PC-3 (cell line): ENCODE measurements around the gene LCN6. TPM values are rescaled to one million over a fixed set of nuclear protein-coding genes. Genes with fewer than 3 reads are reported as not detected.
A peak's percentile ranks its signal among the peaks of the same experiment; 100 is the strongest.

Experiments used
- ATAC-seq: fragments of 200-7000 bp; cut with Tn5 transposase; 2 replicates; pipeline ENCODE4 v1.9.1; 2020; ENCODE audit warnings: mild to moderate bottlenecking, moderate library complexity
- BruUV-seq: library from RNA; stranded (reverse); fragments of 400-500 nt; replicated peaks from 2 replicates; lab custom pipeline; 2021; lab: Mats Ljungman, UMichigan
- CTCF ChIA-PET: fragments of 300-600 bp; sonication (Branson Sonifier 250); formaldehyde crosslinking; loops from one replicate; lab custom pipeline; 2022; ENCODE audit warnings: antibody characterized with exemption; lab: Charles Lee
- POLR2A ChIA-PET: fragments of 300-600 bp; sonication (Branson Sonifier 250); formaldehyde crosslinking; loops from one replicate; lab custom pipeline; 2022; ENCODE audit warnings: antibody characterized with exemption; ENCODE audit not compliant: unreplicated experiment; lab: Charles Lee
- DNase-seq: peaks from one replicate; pipeline ENCODE4 v3.0.0-alpha.2; 2015
- H2AFZ ChIP-seq: fragments of 300-600 bp; sonication (generic); 2 replicates; pipeline ENCODE4 v1.6.0; 2016; ENCODE audit warnings: antibody characterized with exemption, low read length
- H3F3A ChIP-seq: fragments of 300-600 bp; sonication (generic); one replicate; pipeline ENCODE4 v1.6.0; 2017; ENCODE audit warnings: antibody characterized with exemption, low read length, control low read depth, mild to moderate bottlenecking; ENCODE audit not compliant: unreplicated experiment
- H3K27ac ChIP-seq: fragments of 300-600 bp; sonication (generic); 2 replicates; pipeline ENCODE4 v1.5.1; 2016; ENCODE audit warnings: mild to moderate bottlenecking, low read length
- H3K27me3 ChIP-seq: fragments of 300-600 bp; sonication (generic); 2 replicates; pipeline ENCODE4 v1.6.1; 2016; ENCODE audit warnings: low read length, mixed read lengths
- H3K36me3 ChIP-seq: fragments of 300-600 bp; sonication (generic); 2 replicates; pipeline ENCODE4 v1.6.1; 2016; ENCODE audit warnings: low read depth, mixed run types, low read length, mixed read lengths
- H3K4me1 ChIP-seq: fragments of 300-600 bp; sonication (generic); 2 replicates; pipeline ENCODE4 v1.5.1; 2016; ENCODE audit warnings: low read length; ENCODE audit not compliant: insufficient read depth
- H3K4me2 ChIP-seq: fragments of 300-600 bp; sonication (generic); 2 replicates; pipeline ENCODE4 v1.6.0; 2016; ENCODE audit warnings: low read length
- H3K4me3 ChIP-seq: fragments of 300-600 bp; sonication (generic); 2 replicates; pipeline ENCODE4 v1.5.1; 2016; ENCODE audit warnings: mild to moderate bottlenecking, low read length, mixed read lengths
- H3K79me2 ChIP-seq: fragments of 300-600 bp; sonication (generic); 2 replicates; pipeline ENCODE4 v1.6.1; 2017; ENCODE audit warnings: low read length, mixed read lengths
- H3K9ac ChIP-seq: fragments of 300-600 bp; sonication (generic); 2 replicates; pipeline ENCODE4 v1.6.0; 2016; ENCODE audit warnings: mild to moderate bottlenecking, low read length
- H3K9me2 ChIP-seq: fragments of 300-600 bp; sonication (generic); replicated peaks from 2 replicates; pipeline ENCODE4 v1.6.1; 2016; ENCODE audit warnings: mixed run types, low read length, mixed read lengths
- H3K9me3 ChIP-seq: fragments of 300-600 bp; sonication (generic); 2 replicates; pipeline ENCODE4 v1.6.1; 2016; ENCODE audit warnings: low read length, mixed read lengths
- H4K20me1 ChIP-seq: fragments of 300-600 bp; sonication (generic); 2 replicates; pipeline ENCODE4 v1.6.1; 2016; ENCODE audit warnings: low read length, mixed read lengths
- EZH2 ChIP-seq: fragments of 300-600 bp; sonication (generic); IDR thresholded peaks from one replicate; pipeline ENCODE4 v1.6.1; 2017; ENCODE audit warnings: antibody characterized with exemption, mild to moderate bottlenecking, low read length; ENCODE audit not compliant: unreplicated experiment
- EZH2phosphoT487 ChIP-seq: fragments of 300-600 bp; sonication (generic); IDR thresholded peaks from 2 replicates; pipeline ENCODE4 v1.6.1; 2018; ENCODE audit warnings: mild to moderate bottlenecking, antibody characterized with exemption, low read length, borderline replicate concordance
- intact Hi-C: fragments of 100-400 bp; cut with micrococcal nuclease; formaldehyde crosslinking; loops from 2 replicates; pipeline ENCODE4 v1.9.0; 2023
- total RNA-seq: library from RNA; depleted of rRNA; stranded (reverse); fragments of >200 nt; gene quantifications from 2 replicates; pipeline ENCODE4 v1.2.3, GENCODE V29; 2014
- TF ChIP-seq, protein P1 (sequence below): fragments of 300-600 bp; sonication (generic); conservative IDR thresholded peaks from 2 replicates; pipeline ENCODE4 v1.5.1; 2017; ENCODE audit warnings: antibody characterized with exemption, low read depth, mild to moderate bottlenecking, low read length

LCN6 gene
- total RNA-seq, 1 experiment from 2014 or later: not detected

DNA sequence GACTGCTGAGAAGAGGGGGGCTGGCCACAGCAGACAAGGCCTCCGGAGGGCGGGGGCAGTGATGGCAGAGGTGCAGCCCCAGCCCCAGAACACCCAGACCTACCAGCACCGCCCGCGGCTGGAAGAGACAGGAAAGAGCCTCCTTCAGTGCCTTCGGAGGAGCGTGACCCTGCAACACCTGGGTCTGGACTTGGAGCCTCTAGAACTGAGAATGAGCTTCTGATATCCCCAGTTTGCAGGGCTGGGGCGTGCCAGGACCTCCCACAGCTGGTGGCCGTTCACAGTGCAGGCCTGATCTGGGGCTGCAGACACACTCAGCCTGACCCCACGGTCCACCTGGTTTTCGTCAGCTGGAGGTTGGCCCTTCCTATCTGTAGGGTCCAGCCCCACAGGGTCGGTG, 14.7 kb downstream of the LCN6 start:
- H3K27ac ChIP-seq: no peak overlapping the region
- H3K4me3 ChIP-seq: no peak overlapping the region
- BruUV-seq: no TSS peak
- POLR2A ChIA-PET: no interaction called here
- H3K9ac ChIP-seq: no peak overlapping the region
- ATAC-seq: no peak
- H2AFZ ChIP-seq: no peak overlapping the region
- peaks cover 25% of the 10 kb centered on the region for H3K79me2 ChIP-seq
- H3K4me1 ChIP-seq: peaks cover 12% of the 10 kb centered on the region; the same call in 1 of the 2 replicates
- H3K36me3 ChIP-seq: no peaks in the 10 kb centered on the region
- intact Hi-C loops: no loop called here
- H3K9me2 ChIP-seq: no peaks in the 10 kb centered on the region
- H3K4me2 ChIP-seq: no peak overlapping the region
- no peaks in the 10 kb centered on the region for H3F3A ChIP-seq
- H3K9me3 ChIP-seq: no peaks in the 10 kb centered on the region
- no peaks in the 10 kb centered on the region for H4K20me1 ChIP-seq
- no peaks in the 10 kb centered on the region for H3K27me3 ChIP-seq
- DNase-seq: no peak
- TF ChIP-seq, protein P1, sequence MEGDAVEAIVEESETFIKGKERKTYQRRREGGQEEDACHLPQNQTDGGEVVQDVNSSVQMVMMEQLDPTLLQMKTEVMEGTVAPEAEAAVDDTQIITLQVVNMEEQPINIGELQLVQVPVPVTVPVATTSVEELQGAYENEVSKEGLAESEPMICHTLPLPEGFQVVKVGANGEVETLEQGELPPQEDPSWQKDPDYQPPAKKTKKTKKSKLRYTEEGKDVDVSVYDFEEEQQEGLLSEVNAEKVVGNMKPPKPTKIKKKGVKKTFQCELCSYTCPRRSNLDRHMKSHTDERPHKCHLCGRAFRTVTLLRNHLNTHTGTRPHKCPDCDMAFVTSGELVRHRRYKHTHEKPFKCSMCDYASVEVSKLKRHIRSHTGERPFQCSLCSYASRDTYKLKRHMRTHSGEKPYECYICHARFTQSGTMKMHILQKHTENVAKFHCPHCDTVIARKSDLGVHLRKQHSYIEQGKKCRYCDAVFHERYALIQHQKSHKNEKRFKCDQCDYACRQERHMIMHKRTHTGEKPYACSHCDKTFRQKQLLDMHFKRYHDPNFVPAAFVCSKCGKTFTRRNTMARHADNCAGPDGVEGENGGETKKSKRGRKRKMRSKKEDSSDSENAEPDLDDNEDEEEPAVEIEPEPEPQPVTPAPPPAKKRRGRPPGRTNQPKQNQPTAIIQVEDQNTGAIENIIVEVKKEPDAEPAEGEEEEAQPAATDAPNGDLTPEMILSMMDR: no peak
- CTCF ChIA-PET: no interaction called here

DNA sequence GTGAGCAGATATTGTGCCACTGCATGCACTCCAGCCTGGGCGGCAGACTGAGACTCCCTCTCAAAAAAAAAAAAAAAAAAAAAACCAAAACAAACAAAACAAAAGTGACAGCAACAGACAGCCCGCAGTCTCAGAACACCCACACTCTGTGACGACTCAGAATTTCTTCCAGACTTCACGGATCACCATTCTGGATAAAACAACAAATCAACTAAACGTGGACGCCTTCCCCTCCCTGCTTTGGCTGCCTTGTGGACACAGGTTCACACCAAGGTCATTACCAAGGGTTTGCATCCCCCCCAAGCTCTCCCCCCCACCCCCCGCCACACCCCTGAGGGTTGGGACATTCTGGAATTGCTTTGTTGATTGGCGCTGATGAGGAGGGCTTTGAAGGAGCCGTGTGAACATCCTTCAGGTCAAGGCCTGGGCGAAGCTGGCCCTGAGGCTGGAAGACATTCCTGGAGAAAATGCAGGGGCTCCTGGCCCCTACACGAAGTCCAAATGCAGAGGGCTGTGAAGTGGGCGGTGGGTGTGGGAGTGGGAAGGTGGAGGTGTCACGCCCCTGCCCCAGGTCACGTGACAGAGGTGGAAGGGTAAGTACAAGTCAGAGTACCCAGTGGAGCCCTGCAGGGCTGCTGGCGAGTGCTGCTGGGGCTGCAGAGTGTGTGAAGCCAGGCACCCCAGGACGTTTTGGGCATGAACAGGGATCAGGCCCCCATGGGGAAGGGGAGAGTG, 15.7 kb downstream of the LCN6 start:
- Histone ChIP-seq H3K27me3 (no peaks in the 10 kb centered on the region), H3K4me3 (no peak overlapping the region), H3K9me3 (no peaks in the 10 kb centered on the region), H3K4me1 (peaks cover 12% of the 10 kb centered on the region; the same call in 1 of the 2 replicates), H3K36me3 (no peaks in the 10 kb centered on the region), H3F3A (no peaks in the 10 kb centered on the region), H2AFZ (no peak overlapping the region), H3K9me2 (no peaks in the 10 kb centered on the region), H3K9ac (no peak overlapping the region), H4K20me1 (0 out of 2 replicates have a peak, but pooled peaks cover under 1% of the 10 kb centered on the region), H3K27ac (no peak overlapping the region), H3K79me2 (peaks cover 34% of the 10 kb centered on the region), H3K4me2 (no peak overlapping the region)
- TF ChIP-seq EZH2phosphoT487: no peak
- TF ChIP-seq, protein P1: no peak
- no peak for TF ChIP-seq EZH2
- CTCF ChIA-PET: no interaction called here
- intact Hi-C loops: no loop called here
- no peak for ATAC-seq
- no TSS peak for BruUV-seq
- POLR2A ChIA-PET: no interaction called here
- no peak for DNase-seq

DNA sequence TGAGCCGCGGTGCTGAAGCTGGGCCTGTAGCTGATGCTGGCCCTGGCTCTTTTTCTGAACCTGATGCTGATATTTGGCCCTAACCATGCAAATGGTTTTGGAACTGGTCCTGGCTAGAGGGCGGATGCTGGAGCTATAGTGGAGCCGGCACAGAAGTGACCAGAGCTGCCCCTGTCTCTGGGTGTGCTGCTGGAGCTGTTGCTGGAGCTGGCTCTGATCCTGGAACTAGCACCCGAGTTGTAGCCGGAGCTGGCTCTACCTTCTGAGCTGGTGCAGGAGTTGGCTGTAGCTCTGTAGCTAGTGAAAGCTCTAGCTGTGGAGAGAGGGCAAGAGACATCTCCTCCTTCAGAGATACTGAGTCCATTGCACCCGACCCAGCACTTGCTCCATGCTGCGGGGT, 18.4 kb downstream of the LCN6 start:
- TSS peak; percentile 27 for BruUV-seq
- H3K27ac ChIP-seq: no peak overlapping the region
- H3K4me2 ChIP-seq: peak overlapping the region; percentile 100; the same call in 1 of the 2 replicates
- ATAC-seq (no peak), DNase-seq (no peak)
- H4K20me1 ChIP-seq: peaks cover 26% of the 10 kb centered on the region
- CTCF ChIA-PET: no interaction called here
- no peak overlapping the region for H3K9ac ChIP-seq
- H3K79me2 ChIP-seq: peaks cover 60% of the 10 kb centered on the region
- no peaks in the 10 kb centered on the region for H3K9me3 ChIP-seq
- peaks cover 27% of the 10 kb centered on the region for H3K4me1 ChIP-seq
- H2AFZ ChIP-seq: no peak overlapping the region
- peaks cover 20% of the 10 kb centered on the region for H3K36me3 ChIP-seq
- no peak for TF ChIP-seq EZH2phosphoT487
- no peak for TF ChIP-seq EZH2
- TF ChIP-seq, protein P1: no peak
- H3F3A ChIP-seq: peaks cover 11% of the 10 kb centered on the region
- H3K9me2 ChIP-seq: no peaks in the 10 kb centered on the region
- intact Hi-C loops: no loop called here
- H3K4me3 ChIP-seq: no peak overlapping the region
- H3K27me3 ChIP-seq: no peaks in the 10 kb centered on the region
- POLR2A ChIA-PET: no interaction called here
